K562 (cell line): Measurements from ENCODE around the gene BORCS5.

Source experiments
- JUND ChIP-seq, 2 experiments: IDR thresholded peaks; 2 replicates in 1 of 2; 3 replicates in 1 of 2; pipeline ENCODE4 v1.6.1; 2011; ENCODE audit warnings: borderline replicate concordance in 2 of 2, low read depth in 2 of 2, low read length in 2 of 2, improper control_type of control experiment in 1 of 2, missing biosample characterization in 1 of 2, missing genetic modification characterization in 1 of 2, missing genetic modification reagents in 1 of 2
- NR2C2 ChIP-seq, 2 experiments: fragments of 200-800 bp in 1 of 2; sonication (Bioruptor generic) in 1 of 2; sonication (generic) in 1 of 2; formaldehyde crosslinking in 1 of 2; IDR thresholded peaks; 2 replicates each; pipeline versions ENCODE4 v1.6.1 to v1.8.0; 2016 to 2022; ENCODE audit warnings: mild to moderate bottlenecking in 1 of 2, missing compliant biosample characterization in 1 of 2, missing genetic modification characterization in 1 of 2, missing genetic modification reagents in 1 of 2
- POLR2A ChIP-seq: fragments of 450-650 bp; conservative IDR thresholded peaks from 2 replicates; pipeline ENCODE4 v1.6.1; 2016
- SMC3 ChIP-seq: conservative IDR thresholded peaks from 2 replicates; pipeline ENCODE4 v1.6.1; 2011; ENCODE audit warnings: low read depth, low read length, improper control_type of control experiment; ENCODE audit not compliant: insufficient read depth
- ZKSCAN1 ChIP-seq: fragments of 150-350 bp; IDR thresholded peaks from 2 replicates; pipeline ENCODE4 v1.6.1; 2016; ENCODE audit warnings: low read depth, low read length
- ZNF511 ChIP-seq: sonication (generic); formaldehyde crosslinking; IDR thresholded peaks from 2 replicates; pipeline ENCODE4 v1.8.0; 2022; ENCODE audit warnings: mild to moderate bottlenecking, missing genetic modification reagents

DNA sequence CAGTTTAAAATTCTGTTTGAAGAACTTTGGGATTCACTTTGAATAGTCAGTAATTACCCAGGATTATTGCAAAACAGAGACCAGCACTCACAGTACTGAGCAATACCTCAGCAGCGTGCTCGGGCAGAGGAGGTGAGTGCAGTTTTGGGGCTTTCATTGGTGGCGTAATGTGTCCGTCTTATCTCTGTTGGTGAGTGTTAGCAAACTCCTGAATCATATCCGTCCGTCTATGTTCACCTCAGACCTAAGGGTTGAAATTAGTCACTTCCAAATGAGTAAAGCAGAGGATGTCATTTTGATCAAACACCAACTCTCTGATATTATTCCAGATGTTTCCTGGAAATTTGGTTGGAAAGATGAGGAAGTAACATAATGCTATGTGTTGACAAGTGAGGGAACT is 82.8 kb downstream of the BORCS5 start:
- no peak for TF ChIP-seq SMC3
- TF ChIP-seq NR2C2 (CRISPR knock-in tag; IDR thresholded peaks at IDR 0.05) = no peak
- TF ChIP-seq NR2C2 (tag; IDR thresholded peaks at IDR 0.05) = no peak
- TF ChIP-seq ZNF511 (CRISPR knock-in tag) = no peak
- no peak for TF ChIP-seq POLR2A
- TF ChIP-seq JUND (IDR thresholded peaks at IDR 0.05; ENCODE audit: borderline replicate concordance, low read depth, low read length) = no peak
- no peak for TF ChIP-seq JUND (tag; IDR thresholded peaks at IDR 0.05; ENCODE audit: borderline replicate concordance, low read depth, low read length)
- no peak for TF ChIP-seq ZKSCAN1
